ENCODE measurements around the gene PPP1CC. TPM values are rescaled to one million over a fixed set of nuclear protein-coding genes. Genes with fewer than 3 reads are reported as not detected.
A peak's percentile ranks its signal among the peaks of the same experiment; 100 is the strongest.

PPP1CC gene
- total RNA-seq, 1 donor from 2014 or later, result 112 TPM

DNA sequence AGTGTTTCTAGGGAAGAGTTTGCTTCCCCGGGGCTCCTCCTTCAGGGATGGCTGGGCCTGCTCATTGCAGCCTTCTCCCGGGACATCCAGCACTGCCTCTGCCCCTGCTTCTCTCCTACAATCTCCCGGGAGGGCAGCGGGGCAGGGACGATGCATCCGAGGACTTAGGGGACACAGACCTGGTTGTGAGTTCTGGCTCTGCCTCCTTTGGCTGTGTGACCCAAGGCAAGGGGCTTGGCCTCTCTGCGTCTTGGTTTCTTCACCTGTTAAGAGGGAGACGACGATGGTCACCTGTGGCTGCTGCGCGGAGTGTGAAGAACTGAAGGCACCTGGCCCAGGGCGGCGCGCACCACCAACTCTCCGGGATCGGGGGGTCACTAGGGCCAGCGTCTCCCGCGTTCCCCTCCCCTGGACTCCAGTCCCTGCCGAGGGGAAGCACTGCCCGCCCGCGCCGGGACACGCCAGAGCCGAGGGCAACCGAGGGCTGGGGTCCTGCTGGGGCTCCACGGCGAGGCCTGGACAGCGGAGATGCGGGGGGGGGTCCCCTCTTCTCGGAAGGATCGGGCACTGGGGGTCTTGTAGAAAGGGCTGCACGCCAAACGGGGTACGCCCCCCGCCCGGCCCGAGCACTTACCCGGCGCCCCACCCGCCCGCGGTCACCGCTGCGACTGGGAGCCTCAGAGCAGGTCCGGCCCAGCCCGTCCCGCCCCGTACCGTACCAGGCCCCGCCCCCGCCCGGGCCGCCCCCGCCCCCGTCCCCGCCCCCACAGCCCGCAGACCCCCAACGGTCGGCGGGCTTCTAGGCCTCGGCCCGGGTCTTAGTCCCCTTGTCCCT, 54.0 kb downstream of the PPP1CC start, which contains the start of gene HVCN1:
Gene HVCN1, minus strand, starts transcription at position 670 of the 835 bp plus-strand sequence. CDS start 5,870 bp downstream, outside the sequence.
- peak in 1 of 2 donors; percentile 33 for DNase-seq (ENCODE audit: low read depth in 2 of 2)

DNA sequence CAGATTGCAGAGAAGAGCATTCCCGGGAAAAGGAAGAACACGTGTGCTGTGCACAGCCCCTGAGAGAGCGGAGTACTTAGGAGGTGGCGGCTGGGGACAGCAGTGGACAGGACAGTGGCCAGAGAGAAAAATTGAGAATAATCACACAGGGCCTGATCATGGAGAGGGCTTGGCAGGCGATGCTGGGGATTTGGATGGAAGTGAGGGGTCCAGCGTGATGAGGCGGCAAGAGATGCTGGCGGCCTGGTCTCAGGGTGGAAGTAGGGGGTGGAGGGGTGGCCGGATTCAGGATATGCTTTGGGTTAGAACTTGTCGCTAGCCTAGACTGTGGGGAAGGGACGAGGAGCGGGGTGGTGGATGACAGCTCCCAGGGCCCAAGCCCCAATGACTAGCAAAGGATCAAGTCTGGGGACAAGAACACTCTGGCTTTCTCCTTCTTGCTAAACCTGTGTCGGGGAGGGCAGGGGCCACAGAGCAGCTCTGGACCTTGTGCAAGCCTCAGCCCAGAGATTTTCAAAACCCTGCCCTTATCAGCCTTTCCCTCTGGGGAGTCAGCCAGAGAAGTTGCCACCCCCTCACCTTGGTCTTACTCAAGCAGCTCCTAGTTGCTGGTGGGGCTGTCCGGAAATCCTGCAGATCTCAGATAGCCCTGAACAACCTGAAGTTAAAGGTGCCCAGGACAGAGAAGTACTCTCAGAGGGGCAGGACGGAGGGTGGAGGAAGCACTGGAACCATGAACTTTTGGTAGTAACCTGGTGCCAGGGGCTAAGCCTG, 55.1 kb downstream of the PPP1CC start:
- DNase-seq (ENCODE audit: low read depth in 2 of 2), result no peak

DNA sequence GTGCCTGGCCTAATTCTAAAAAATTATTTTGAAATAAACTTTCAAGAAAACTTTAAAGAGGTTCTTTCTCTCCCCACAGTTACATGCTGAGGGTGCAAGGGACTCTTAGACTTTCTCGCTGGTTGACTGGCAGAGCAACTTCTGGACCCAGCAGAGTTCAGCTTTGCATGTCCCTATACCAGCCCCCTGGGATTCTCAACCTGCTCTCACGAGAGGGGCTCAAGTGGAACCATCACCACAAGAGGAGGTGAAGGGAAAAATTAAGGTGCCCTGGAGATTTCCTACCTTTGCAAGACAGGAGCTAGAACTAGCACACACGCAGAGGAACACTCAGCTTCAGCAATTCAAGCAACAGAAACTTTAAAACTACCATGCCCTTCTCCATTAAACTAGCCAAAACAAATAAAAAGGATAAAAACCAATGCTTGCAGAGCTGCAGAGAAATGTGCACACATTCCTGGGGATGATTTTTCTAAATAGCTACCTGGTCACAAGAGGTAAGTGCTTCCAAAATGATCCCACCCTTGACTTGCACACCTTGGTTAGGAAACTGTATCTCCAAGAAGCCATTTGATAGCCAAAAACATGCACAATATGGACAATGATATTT, 56.3 kb downstream of the PPP1CC start:
- no peak for DNase-seq (ENCODE audit: low read depth in 2 of 2)

DNA sequence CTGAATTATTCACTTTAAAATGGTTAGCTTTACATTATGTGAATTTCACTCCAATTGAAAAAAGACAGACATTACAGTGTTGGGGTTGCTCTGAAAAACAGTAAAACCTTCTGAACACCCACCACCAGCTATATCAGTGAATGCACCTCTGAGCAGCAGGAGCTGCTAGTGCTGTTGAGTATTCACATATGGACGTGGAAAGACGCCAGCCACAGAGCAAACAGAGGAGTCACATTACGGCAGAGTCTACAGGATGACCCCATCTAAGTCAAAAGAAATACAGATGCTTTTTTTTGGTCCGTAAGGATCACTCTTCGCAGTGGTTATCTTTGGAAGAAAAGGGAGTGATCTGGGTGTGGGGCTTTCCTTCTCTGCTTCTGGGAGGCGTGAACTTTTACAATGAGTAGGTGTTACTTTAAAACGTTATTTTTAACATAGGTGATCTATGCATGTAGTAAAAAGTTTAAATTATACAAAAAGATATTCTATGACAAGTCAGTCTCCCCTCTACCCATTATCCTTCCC, 58.3 kb downstream of the PPP1CC start:
- no peak for DNase-seq (ENCODE audit: low read depth in 2 of 2)

DNA sequence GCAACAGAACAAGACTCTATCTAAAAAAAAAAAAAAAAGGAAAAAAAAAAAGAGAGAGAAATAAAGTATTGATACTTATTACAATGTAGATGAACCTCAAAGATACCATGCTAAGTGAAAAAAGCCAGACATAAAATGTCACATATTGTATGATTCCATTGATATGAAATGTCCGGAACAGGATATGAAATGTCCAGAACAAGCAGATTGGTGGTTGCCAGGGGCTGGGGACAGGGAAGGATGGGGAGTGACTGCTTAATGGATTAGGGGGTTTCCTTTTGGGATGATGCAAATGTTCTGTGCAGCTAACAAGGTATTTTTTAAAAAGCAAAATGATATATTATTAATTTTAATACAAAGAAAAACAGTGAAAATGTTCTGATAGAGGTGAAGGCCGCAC, 58.8 kb downstream of the PPP1CC start:
- no peak for DNase-seq (ENCODE audit: low read depth in 2 of 2)

DNA sequence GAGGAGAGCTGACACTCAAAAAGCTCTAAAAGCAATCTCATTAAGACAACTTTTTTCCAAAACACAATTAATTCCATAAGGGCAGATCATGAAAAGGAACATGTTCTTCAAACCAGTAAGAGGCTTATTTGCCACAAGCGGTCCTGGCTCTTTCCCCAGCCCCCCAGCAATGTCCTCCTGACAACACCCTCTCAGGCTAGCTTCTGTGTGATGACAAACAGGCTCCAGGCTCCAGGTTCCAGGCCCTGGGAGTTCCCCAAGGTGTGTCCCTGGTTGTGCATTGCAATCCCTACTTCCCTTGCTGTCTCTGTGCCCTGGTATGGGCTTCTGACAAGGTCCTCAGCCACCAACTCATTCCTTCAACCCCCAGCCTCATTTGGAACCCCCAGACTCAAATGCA, 62.7 kb downstream of the PPP1CC start:
- no peak for DNase-seq (ENCODE audit: low read depth in 2 of 2)

DNA sequence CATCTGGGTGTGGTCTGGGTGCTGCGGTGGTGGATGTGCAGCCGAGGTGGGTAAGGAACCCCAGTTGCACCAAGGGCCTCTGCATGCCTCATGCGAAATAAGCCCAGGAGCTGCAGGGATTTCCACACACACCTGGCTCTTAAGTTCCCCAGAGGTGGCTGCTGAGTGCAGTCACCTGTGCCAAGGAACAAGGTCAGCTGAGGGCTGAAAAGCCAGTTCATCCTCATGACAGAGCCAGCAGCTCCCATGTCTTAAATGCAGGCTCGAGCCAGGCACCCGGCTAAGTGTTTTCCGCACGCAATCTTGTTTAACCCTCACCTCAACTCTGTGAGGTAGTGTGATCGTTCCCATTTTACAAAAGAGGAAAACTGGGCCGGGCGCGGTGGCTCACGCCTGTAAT, 63.5 kb downstream of the PPP1CC start:
- DNase-seq (ENCODE audit: low read depth in 2 of 2), result no peak

DNA sequence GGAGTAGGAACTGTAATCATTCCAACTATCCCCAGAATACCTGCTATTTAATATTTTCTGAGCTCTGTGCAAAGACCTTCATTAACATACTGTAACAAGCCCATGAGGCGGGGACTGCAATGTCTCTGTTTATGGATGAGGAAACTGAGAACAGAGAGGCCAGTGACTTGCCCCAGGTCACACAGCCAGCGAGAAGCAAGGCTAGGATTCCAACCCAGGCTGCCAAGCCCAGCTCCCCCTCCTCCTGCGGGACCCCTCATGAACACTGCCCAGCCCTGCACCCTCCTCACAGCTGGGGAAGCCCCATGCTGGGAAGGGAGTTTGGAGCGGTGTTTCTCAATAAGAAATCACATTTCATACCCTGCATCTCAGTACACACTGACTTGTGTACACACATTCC, 64.7 kb downstream of the PPP1CC start:
- no peak for DNase-seq (ENCODE audit: low read depth in 2 of 2)

DNA sequence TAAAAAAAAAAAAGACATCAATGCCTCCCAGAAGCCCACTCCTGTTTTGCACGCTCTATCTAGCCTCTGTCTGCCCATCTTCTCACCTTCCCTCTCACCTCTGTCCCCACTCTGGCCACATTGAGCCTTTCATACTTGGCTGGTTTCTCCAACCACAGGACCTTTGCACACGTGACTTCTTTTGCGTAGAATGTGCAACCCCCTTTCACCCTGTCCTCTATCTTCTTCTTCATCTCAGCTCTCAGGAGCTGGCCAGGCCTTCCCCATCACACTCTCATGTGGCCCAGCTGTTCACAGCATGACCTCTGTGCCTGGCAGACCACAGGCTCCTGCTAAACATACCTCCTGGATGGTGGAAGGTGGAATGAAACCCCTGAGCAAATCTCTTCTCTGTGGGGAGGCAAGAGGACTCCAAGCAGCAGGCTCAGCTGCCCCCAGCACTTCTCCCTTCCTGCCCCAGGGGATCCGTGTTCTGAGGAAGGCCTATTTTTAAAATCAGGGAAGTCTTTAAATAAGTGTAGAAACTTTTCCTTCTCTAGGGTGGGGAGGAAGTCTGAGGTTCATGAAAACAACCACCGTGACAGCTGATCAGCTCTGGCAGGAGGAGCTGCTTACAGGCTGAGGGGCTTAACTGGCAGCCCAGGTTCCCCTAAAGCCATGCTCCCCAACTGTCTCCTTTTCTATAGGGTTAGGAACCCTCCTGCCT, 65.3 kb downstream of the PPP1CC start:
- no peak for DNase-seq (ENCODE audit: low read depth in 2 of 2)

DNA sequence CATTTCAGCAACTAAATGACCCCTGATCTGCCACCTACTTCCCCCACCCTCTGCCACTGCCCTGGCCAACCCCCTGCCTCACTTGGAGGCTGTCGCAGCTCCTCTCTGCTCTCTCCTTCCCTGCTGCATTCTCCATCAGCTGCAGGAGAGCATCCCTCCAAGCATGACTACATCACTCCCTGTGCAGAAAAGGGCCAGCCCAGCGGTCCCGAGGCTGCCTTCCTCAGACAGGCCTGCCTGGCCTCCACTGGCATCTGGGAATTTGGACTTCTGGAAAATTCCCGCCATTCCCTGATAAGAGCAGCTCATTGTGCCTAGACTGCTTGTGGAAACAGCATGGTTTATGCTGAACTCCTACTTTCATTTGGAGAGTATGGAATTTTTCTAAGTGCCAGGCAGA, 66.5 kb downstream of the PPP1CC start:
- no peak for DNase-seq (ENCODE audit: low read depth in 2 of 2)

DNA sequence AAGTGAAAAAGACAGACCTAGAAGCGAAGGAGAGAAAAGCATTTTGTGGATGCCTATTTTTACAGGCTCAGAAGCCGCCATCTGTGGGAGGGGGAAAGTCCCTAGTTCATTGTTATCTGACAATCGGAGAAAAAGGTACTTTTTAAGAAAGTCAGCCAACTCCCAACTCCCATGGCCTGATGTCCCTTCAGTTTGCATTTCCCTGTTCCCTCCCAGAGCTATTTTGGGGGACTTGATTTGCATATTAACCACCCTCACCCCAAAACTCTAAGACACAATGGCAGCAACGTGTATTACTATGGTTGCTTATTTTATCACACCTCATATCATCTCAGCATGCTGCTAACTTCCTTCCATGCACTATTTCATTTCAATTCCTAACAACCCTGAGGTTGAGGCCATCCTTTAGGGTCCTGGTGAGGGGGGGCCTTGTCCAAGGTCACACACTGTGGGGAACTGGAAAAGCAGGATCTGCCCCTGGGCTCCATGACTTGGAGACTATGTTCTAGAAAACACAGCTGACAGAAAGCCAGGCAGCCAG, 72.5 kb downstream of the PPP1CC start:
- no peak for DNase-seq (ENCODE audit: low read depth in 2 of 2)

Other genes with a start within 250 kb of the PPP1CC start
- 66.0 and 70.1 TPM in 2 replicates for gene VPS29, start 240.8 kb downstream of the PPP1CC start, total RNA-seq
- gene RAD9B, start 240.6 kb downstream of the PPP1CC start, total RNA-seq, result 0.25 and 0.26 TPM in 2 replicates
- 6.0 and 9.5 TPM in 2 replicates for gene PPTC7, start 159.6 kb downstream of the PPP1CC start, total RNA-seq
- 7.6 and 11.0 TPM in 2 replicates for gene TCTN1, start 128.8 kb downstream of the PPP1CC start, total RNA-seq
- 2.6 and 3.9 TPM in 2 replicates for gene HVCN1, start 53.8 kb downstream of the PPP1CC start, total RNA-seq
- gene CCDC63, start 104.1 kb upstream of the PPP1CC start, total RNA-seq, result not detected in 2 replicates
- gene MYL2, start 177.7 kb upstream of the PPP1CC start, total RNA-seq, result 0.26 TPM in 1 of 2 replicates, not detected in the other